Measurements from ENCODE around the gene ZNF579.
A peak's percentile ranks its signal among the peaks of the same experiment; 100 is the strongest.
"Not testable (repeated sequence)": the region's sequence is repeated elsewhere in the genome, so short reads cannot be mapped to it uniquely, and the experiment has no call there.

ZNF579 gene

DNA sequence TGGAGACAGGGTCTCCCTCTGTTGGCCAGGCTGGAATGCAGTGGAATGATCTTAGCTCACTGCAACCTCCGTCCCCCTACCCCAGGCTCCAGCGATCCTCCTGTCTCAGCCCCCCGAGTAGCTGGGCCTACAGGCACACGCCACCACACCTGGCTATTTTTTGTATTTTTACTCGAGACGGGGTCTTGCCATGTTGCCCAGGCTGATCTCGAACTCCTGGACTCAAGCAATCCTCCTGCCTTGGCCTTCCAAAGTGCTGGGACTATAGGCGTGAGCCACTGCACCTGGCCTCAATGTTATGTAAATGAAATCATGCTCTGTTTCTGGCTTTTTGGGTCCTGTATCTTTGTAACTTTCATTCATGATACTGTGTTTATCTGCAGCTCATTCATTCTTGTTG, 8.1 kb upstream of the ZNF579 start:
- TF ChIP-seq, protein P1, sequence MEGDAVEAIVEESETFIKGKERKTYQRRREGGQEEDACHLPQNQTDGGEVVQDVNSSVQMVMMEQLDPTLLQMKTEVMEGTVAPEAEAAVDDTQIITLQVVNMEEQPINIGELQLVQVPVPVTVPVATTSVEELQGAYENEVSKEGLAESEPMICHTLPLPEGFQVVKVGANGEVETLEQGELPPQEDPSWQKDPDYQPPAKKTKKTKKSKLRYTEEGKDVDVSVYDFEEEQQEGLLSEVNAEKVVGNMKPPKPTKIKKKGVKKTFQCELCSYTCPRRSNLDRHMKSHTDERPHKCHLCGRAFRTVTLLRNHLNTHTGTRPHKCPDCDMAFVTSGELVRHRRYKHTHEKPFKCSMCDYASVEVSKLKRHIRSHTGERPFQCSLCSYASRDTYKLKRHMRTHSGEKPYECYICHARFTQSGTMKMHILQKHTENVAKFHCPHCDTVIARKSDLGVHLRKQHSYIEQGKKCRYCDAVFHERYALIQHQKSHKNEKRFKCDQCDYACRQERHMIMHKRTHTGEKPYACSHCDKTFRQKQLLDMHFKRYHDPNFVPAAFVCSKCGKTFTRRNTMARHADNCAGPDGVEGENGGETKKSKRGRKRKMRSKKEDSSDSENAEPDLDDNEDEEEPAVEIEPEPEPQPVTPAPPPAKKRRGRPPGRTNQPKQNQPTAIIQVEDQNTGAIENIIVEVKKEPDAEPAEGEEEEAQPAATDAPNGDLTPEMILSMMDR (IDR thresholded peaks at IDR 0.05; ENCODE audit: low read length, missing control alignments) = no peak
- H3K4me3 ChIP-seq (replicated peaks; ENCODE audit: low read depth, low read length) = no peak overlapping the region
- no peak for DNase-seq (ENCODE audit: low read depth)

GRCh38 chr19:55586976-55587668, 6.5 kb upstream of the ZNF579 start:
- peak overlapping the region; percentile 52 for H3K4me3 ChIP-seq (replicated peaks; ENCODE audit: low read depth, low read length)
- peak; percentile 95 for DNase-seq (ENCODE audit: low read depth)
- TF ChIP-seq, protein P1 (IDR thresholded peaks at IDR 0.05; ENCODE audit: low read length, missing control alignments) = no peak

DNA sequence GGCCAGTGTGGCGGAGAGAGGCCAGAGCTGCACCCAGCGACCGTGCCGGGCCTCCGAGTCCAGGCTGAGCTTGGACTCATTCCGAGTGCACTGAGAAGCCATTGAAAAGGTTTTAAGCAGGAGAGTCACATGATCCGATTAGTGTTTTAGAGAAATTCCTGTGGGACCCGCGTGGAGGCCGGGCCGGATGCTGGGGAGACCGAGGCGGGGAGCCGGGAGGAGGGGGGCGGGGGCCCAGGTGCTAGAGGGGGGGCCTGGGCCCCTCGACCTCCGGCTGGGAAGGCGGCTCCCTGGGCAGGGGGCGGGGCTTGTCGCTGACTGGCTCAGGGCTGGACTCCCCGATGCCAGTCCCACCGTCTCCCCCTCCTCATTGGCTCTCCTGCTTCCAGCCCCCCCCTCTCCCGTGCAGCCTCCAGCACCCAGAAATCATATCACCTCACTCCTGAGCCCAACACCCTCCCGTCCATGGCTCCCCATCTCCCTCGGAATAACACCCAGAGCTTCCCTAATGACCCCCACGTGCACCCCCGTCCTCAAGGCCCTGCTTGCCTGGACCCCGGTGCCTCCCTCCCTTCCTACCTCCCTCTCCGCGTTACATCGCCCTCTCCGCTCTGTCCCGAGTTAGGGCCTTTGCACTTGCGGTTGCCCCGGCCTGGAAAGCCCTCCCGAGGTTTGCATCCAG, 5.2 kb upstream of the ZNF579 start:
- TF ChIP-seq, protein P1 (IDR thresholded peaks at IDR 0.05; ENCODE audit: low read length, missing control alignments) = no peak
- peak overlapping the region; percentile 44 for H3K4me3 ChIP-seq (replicated peaks; ENCODE audit: low read depth, low read length)
- DNase-seq (ENCODE audit: low read depth) = peak; percentile 79

DNA sequence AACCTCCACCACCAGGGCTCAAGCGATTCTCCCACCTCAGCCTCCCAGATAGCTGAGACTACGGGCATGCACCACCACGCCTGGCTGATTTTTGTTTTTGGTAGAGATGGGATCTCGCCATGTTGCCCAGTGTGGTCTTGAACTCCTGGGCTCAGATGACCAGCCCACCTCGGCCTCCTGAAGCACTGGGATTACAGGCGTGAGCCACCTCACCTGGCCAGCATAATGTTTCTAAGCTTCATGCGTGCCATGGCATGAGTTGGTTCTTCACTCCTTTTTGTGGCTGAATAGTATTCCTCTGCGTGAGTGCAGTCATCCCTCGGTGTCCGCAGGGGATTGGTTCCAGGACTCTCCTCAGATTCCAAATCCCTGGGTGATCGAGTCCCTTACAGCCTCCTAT, 4.2 kb upstream of the ZNF579 start:
- H3K4me3 ChIP-seq (replicated peaks; ENCODE audit: low read depth, low read length) = no peak overlapping the region
- TF ChIP-seq, protein P1 (IDR thresholded peaks at IDR 0.05; ENCODE audit: low read length, missing control alignments) = no peak
- DNase-seq (ENCODE audit: low read depth) = no peak

- not testable (repeated sequence) for DNase-seq (ENCODE audit: low read depth); H3K4me3 ChIP-seq (replicated peaks; ENCODE audit: low read depth, low read length)
These were observed 3.2 kb upstream of the ZNF579 start for GRCh38 chr19:55583897-55584296.

- not testable (repeated sequence) for DNase-seq (ENCODE audit: low read depth); H3K4me3 ChIP-seq (replicated peaks; ENCODE audit: low read depth, low read length)
These were observed 1.6 kb upstream of the ZNF579 start for GRCh38 chr19:55582284-55582683.

GRCh38 chr19:55581823-55582223, 1.2 kb upstream of the ZNF579 start:
- DNase-seq (ENCODE audit: low read depth) = no peak
- TF ChIP-seq, protein P1 (IDR thresholded peaks at IDR 0.05; ENCODE audit: low read length, missing control alignments) = no peak
- H3K4me3 ChIP-seq (replicated peaks; ENCODE audit: low read depth, low read length) = no peak overlapping the region

All from fibroblast of pulmonary artery (primary cell).